Measurements from ENCODE around the gene C16orf82.

C16orf82 gene

GRCh38 chr16:27088216-27088615 lies 21.5 kb downstream of the C16orf82 start:
- no peak for DNase-seq (ENCODE audit: low spot score)

- DNase-seq (ENCODE audit: low spot score) = no peak
Measured at GRCh38 chr16:27096375-27096774, 29.6 kb downstream of the C16orf82 start.

GRCh38 chr16:27097800-27098230 lies 31.1 kb downstream of the C16orf82 start:
- DNase-seq (ENCODE audit: low spot score) = no peak

- no peak for DNase-seq (ENCODE audit: low spot score)
Measured at GRCh38 chr16:27098366-27099049, 31.8 kb downstream of the C16orf82 start.

GRCh38 chr16:27102701-27103575 lies 36.2 kb downstream of the C16orf82 start:
- DNase-seq (ENCODE audit: low spot score) = no peak

GRCh38 chr16:27103954-27104353 lies 37.2 kb downstream of the C16orf82 start:
- no peak for DNase-seq (ENCODE audit: low spot score)

- DNase-seq (ENCODE audit: low spot score) = no peak
Measured at GRCh38 chr16:27106305-27106704, 39.6 kb downstream of the C16orf82 start.

- no peak for DNase-seq (ENCODE audit: low spot score)
Measured at GRCh38 chr16:27107185-27107592, 40.5 kb downstream of the C16orf82 start.

GRCh38 chr16:27108051-27108770 lies 41.5 kb downstream of the C16orf82 start:
- DNase-seq (ENCODE audit: low spot score) = no peak

GRCh38 chr16:27108826-27109665 lies 42.3 kb downstream of the C16orf82 start:
- DNase-seq (ENCODE audit: low spot score) = no peak

GRCh38 chr16:27109666-27110523 lies 43.2 kb downstream of the C16orf82 start:
- peak; percentile 94 for DNase-seq (ENCODE audit: low spot score)

GRCh38 chr16:27110524-27110896 lies 43.8 kb downstream of the C16orf82 start:
- DNase-seq (ENCODE audit: low spot score) = no peak

GRCh38 chr16:27111486-27111885 lies 44.8 kb downstream of the C16orf82 start:
- DNase-seq (ENCODE audit: low spot score) = no peak

- DNase-seq (ENCODE audit: low spot score) = no peak
Measured at GRCh38 chr16:27112093-27112811, 45.5 kb downstream of the C16orf82 start.

GRCh38 chr16:27113341-27113841 lies 46.7 kb downstream of the C16orf82 start:
- no peak for DNase-seq (ENCODE audit: low spot score)

- DNase-seq (ENCODE audit: low spot score) = no peak
Measured at GRCh38 chr16:27114006-27114405, 47.3 kb downstream of the C16orf82 start.

GRCh38 chr16:27118526-27118925 lies 51.8 kb downstream of the C16orf82 start:
- no peak for DNase-seq (ENCODE audit: low spot score)
